Activated T-cell treated with anti-CD3 and anti-CD28 coated beads, Interleukin-2, amount 50 U/mL, for 24 hours (primary cell): ENCODE data around the gene EPB41L5.
"Not testable (repeated sequence)": the region's sequence is repeated elsewhere in the genome, so short reads cannot be mapped to it uniquely, and the experiment has no call there.

Experiments
- DNase-seq: peaks from one replicate; pipeline ENCODE4 v3.0.0-alpha.2; 2020
- H3K27ac Mint-ChIP-seq: 2 replicates; pipeline ENCODE4 v1.8.0; 2020; ENCODE audit warnings: mild to moderate bottlenecking, mixed read lengths
- H3K27me3 Mint-ChIP-seq: 2 replicates; pipeline ENCODE4 v1.8.0; 2020; ENCODE audit warnings: mixed read lengths
- H3K36me3 Mint-ChIP-seq: 2 replicates; pipeline ENCODE4 v1.8.0; 2020; ENCODE audit warnings: low read depth, mixed read lengths
- H3K4me1 Mint-ChIP-seq: 2 replicates; pipeline ENCODE4 v1.8.0; 2020; ENCODE audit warnings: low read depth, mixed read lengths
- H3K4me3 Mint-ChIP-seq: 2 replicates; pipeline ENCODE4 v1.8.0; 2020; ENCODE audit warnings: mild to moderate bottlenecking, moderate library complexity, mixed read lengths
- H3K9me3 Mint-ChIP-seq: 2 replicates; pipeline ENCODE4 v1.8.0; 2020; ENCODE audit warnings: mixed read lengths

The EPB41L5 gene

GRCh38 chr2:120016800-120017199 lies 3.9 kb downstream of the EPB41L5 start:
- H3K9me3 Mint-ChIP-seq = no peaks in the 10 kb centered on the region

GRCh38 chr2:120017201-120017600 lies 4.3 kb downstream of the EPB41L5 start:
- H3K4me1 Mint-ChIP-seq = peaks cover 18% of the 10 kb centered on the region
- H3K4me3 Mint-ChIP-seq = no peak overlapping the region

More at GRCh38 chr2:120016800-120017199, 3.9 kb downstream of the EPB41L5 start:
- no peak for DNase-seq
- Mint-ChIP-seq H3K4me3 (no peak overlapping the region), H3K4me1 (peaks cover 19% of the 10 kb centered on the region), H3K27me3 (no peaks in the 10 kb centered on the region), H3K36me3 (peaks cover 4% of the 10 kb centered on the region), H3K27ac (no peak overlapping the region)

GRCh38 chr2:120018549-120018948 lies 5.7 kb downstream of the EPB41L5 start:
- peaks cover 10% of the 10 kb centered on the region for H3K4me1 Mint-ChIP-seq
- no peak overlapping the region for H3K27ac Mint-ChIP-seq
- H3K36me3 Mint-ChIP-seq = peaks cover 13% of the 10 kb centered on the region
- DNase-seq = no peak
- no peaks in the 10 kb centered on the region for H3K9me3 Mint-ChIP-seq
- H3K4me3 Mint-ChIP-seq = no peak overlapping the region
- no peaks in the 10 kb centered on the region for H3K27me3 Mint-ChIP-seq

More at GRCh38 chr2:120017201-120017600, 4.3 kb downstream of the EPB41L5 start:
- Mint-ChIP-seq H3K27me3 (no peaks in the 10 kb centered on the region), H3K27ac (no peak overlapping the region), H3K36me3 (peaks cover 4% of the 10 kb centered on the region), H3K9me3 (no peaks in the 10 kb centered on the region)
- DNase-seq = no peak

GRCh38 chr2:120020554-120020953 lies 7.7 kb downstream of the EPB41L5 start:
- Mint-ChIP-seq H3K27ac (no peak overlapping the region), H3K9me3 (peaks cover 7% of the 10 kb centered on the region), H3K4me1 (no peaks in the 10 kb centered on the region), H3K36me3 (peaks cover 28% of the 10 kb centered on the region), H3K27me3 (no peaks in the 10 kb centered on the region), H3K4me3 (no peak overlapping the region)
- DNase-seq = no peak

GRCh38 chr2:120022505-120022904 lies 9.6 kb downstream of the EPB41L5 start:
- not testable (repeated sequence) for H3K27ac Mint-ChIP-seq, H3K4me1 Mint-ChIP-seq, DNase-seq, H3K9me3 Mint-ChIP-seq, H3K27me3 Mint-ChIP-seq, H3K4me3 Mint-ChIP-seq
- peaks cover 31% of the 10 kb centered on the region for H3K36me3 Mint-ChIP-seq

- Mint-ChIP-seq H3K27me3 (no peaks in the 10 kb centered on the region), H3K4me1 (peaks cover 3% of the 10 kb centered on the region), H3K27ac (no peak overlapping the region), H3K4me3 (no peak overlapping the region), H3K9me3 (peaks cover 7% of the 10 kb centered on the region), H3K36me3 (peaks cover 27% of the 10 kb centered on the region)
- DNase-seq = no peak
Measured at GRCh38 chr2:120026890-120027289, 14.0 kb downstream of the EPB41L5 start.

GRCh38 chr2:120028795-120029194 lies 15.9 kb downstream of the EPB41L5 start:
- H3K36me3 Mint-ChIP-seq = peaks cover 16% of the 10 kb centered on the region
- no peaks in the 10 kb centered on the region for H3K27me3 Mint-ChIP-seq
- H3K4me3 Mint-ChIP-seq = no peak overlapping the region
- peaks cover 7% of the 10 kb centered on the region for H3K9me3 Mint-ChIP-seq
- DNase-seq = no peak
- peaks cover 3% of the 10 kb centered on the region for H3K4me1 Mint-ChIP-seq
- no peak overlapping the region for H3K27ac Mint-ChIP-seq

GRCh38 chr2:120029672-120030640 lies 17.1 kb downstream of the EPB41L5 start:
- Mint-ChIP-seq H3K9me3 (peaks cover 4% of the 10 kb centered on the region), H3K4me1 (peaks cover 3% of the 10 kb centered on the region), H3K27me3 (no peaks in the 10 kb centered on the region), H3K4me3 (no peak overlapping the region), H3K36me3 (peaks cover 9% of the 10 kb centered on the region), H3K27ac (no peak overlapping the region)
- DNase-seq = no peak

- Mint-ChIP-seq H3K27ac (no peak overlapping the region), H3K36me3 (no peaks in the 10 kb centered on the region), H3K9me3 (no peaks in the 10 kb centered on the region), H3K4me3 (no peak overlapping the region), H3K4me1 (peaks cover 3% of the 10 kb centered on the region), H3K27me3 (no peaks in the 10 kb centered on the region)
- DNase-seq = no peak
Measured at GRCh38 chr2:120032297-120032696, 19.4 kb downstream of the EPB41L5 start.

- Mint-ChIP-seq H3K27ac (no peak overlapping the region), H3K4me3 (no peak overlapping the region), H3K9me3 (no peaks in the 10 kb centered on the region), H3K27me3 (no peaks in the 10 kb centered on the region), H3K36me3 (no peaks in the 10 kb centered on the region), H3K4me1 (peaks cover 6% of the 10 kb centered on the region)
- no peak for DNase-seq
Measured at GRCh38 chr2:120034027-120034426, 21.1 kb downstream of the EPB41L5 start.

- Mint-ChIP-seq H3K4me1 (peaks cover 6% of the 10 kb centered on the region), H3K4me3 (no peak overlapping the region), H3K27ac (no peak overlapping the region), H3K36me3 (no peaks in the 10 kb centered on the region), H3K9me3 (no peaks in the 10 kb centered on the region), H3K27me3 (no peaks in the 10 kb centered on the region)
- DNase-seq = no peak
Measured at GRCh38 chr2:120034621-120035020, 21.7 kb downstream of the EPB41L5 start.

- no peak overlapping the region for H3K27ac Mint-ChIP-seq
- peaks cover 5% of the 10 kb centered on the region for H3K4me1 Mint-ChIP-seq
- no peak for DNase-seq
- no peak overlapping the region for H3K4me3 Mint-ChIP-seq
- H3K9me3 Mint-ChIP-seq = no peaks in the 10 kb centered on the region
- no peaks in the 10 kb centered on the region for H3K27me3 Mint-ChIP-seq
- no peaks in the 10 kb centered on the region for H3K36me3 Mint-ChIP-seq
Measured at GRCh38 chr2:120036145-120036544, 23.3 kb downstream of the EPB41L5 start.

GRCh38 chr2:120037995-120038541 lies 25.2 kb downstream of the EPB41L5 start:
- DNase-seq = no peak
- no peak overlapping the region for H3K4me3 Mint-ChIP-seq
- peaks cover 2% of the 10 kb centered on the region for H3K4me1 Mint-ChIP-seq
- H3K27ac Mint-ChIP-seq = no peak overlapping the region
- no peaks in the 10 kb centered on the region for H3K9me3 Mint-ChIP-seq
- no peaks in the 10 kb centered on the region for H3K27me3 Mint-ChIP-seq
- peaks cover 3% of the 10 kb centered on the region for H3K36me3 Mint-ChIP-seq

- Mint-ChIP-seq H3K4me1 (peaks cover 10% of the 10 kb centered on the region), H3K27ac (no peak overlapping the region), H3K36me3 (peaks cover 25% of the 10 kb centered on the region), H3K4me3 (no peak overlapping the region), H3K9me3 (peaks cover 13% of the 10 kb centered on the region), H3K27me3 (no peaks in the 10 kb centered on the region)
- no peak for DNase-seq
Measured at GRCh38 chr2:120042359-120042758, 29.5 kb downstream of the EPB41L5 start.

GRCh38 chr2:120044336-120044735 lies 31.5 kb downstream of the EPB41L5 start:
- no peak for DNase-seq
- peaks cover 7% of the 10 kb centered on the region for H3K4me1 Mint-ChIP-seq
- H3K27me3 Mint-ChIP-seq = no peaks in the 10 kb centered on the region
- H3K36me3 Mint-ChIP-seq = peaks cover 44% of the 10 kb centered on the region
- H3K9me3 Mint-ChIP-seq = peaks cover 26% of the 10 kb centered on the region
- H3K4me3 Mint-ChIP-seq = no peak overlapping the region
- H3K27ac Mint-ChIP-seq = no peak overlapping the region
